Measurements from ENCODE around the gene CFAP74. TPM values are rescaled to one million over a fixed set of nuclear protein-coding genes. Genes with fewer than 3 reads are reported as not detected.

CFAP74 gene
- total RNA-seq, 1 donor = not detected

GRCh38 chr1:2039251-2039650, 35.7 kb upstream of the CFAP74 start:
- TF ChIP-seq CTCF (IDR thresholded peaks at IDR 0.05; ENCODE audit: insufficient read depth, low read length) = no peak
- no peak for DNase-seq (ENCODE audit: low read depth)
- no peak overlapping the region for H3K4me3 ChIP-seq (ENCODE audit: low read depth, low read length)

- no peak for TF ChIP-seq CTCF (IDR thresholded peaks at IDR 0.05; ENCODE audit: insufficient read depth, low read length)
- no peak overlapping the region for H3K4me3 ChIP-seq (ENCODE audit: low read depth, low read length)
- DNase-seq (ENCODE audit: low read depth) = no peak
These were observed 34.6 kb upstream of the CFAP74 start for GRCh38 chr1:2038229-2038628.

GRCh38 chr1:2037314-2037979, 33.9 kb upstream of the CFAP74 start:
- no peak for TF ChIP-seq CTCF (IDR thresholded peaks at IDR 0.05; ENCODE audit: insufficient read depth, low read length)
- no peak overlapping the region for H3K4me3 ChIP-seq (ENCODE audit: low read depth, low read length)
- no peak for DNase-seq (ENCODE audit: low read depth)

- H3K4me3 ChIP-seq (ENCODE audit: low read depth, low read length) = no peak overlapping the region
- no peak for TF ChIP-seq CTCF (IDR thresholded peaks at IDR 0.05; ENCODE audit: insufficient read depth, low read length)
- DNase-seq (ENCODE audit: low read depth) = no peak
These were observed 32.7 kb upstream of the CFAP74 start for GRCh38 chr1:2036287-2036686.

- no peak overlapping the region for H3K4me3 ChIP-seq (ENCODE audit: low read depth, low read length)
- TF ChIP-seq CTCF (IDR thresholded peaks at IDR 0.05; ENCODE audit: insufficient read depth, low read length) = no peak
- no peak for DNase-seq (ENCODE audit: low read depth)
These were observed 29.6 kb upstream of the CFAP74 start for GRCh38 chr1:2033165-2033564.

- H3K4me3 ChIP-seq (ENCODE audit: low read depth, low read length) = no peak overlapping the region
- TF ChIP-seq CTCF (IDR thresholded peaks at IDR 0.05; ENCODE audit: insufficient read depth, low read length) = no peak
- DNase-seq (ENCODE audit: low read depth) = no peak
These were observed 29.2 kb upstream of the CFAP74 start for GRCh38 chr1:2032737-2033136.
